ENCODE data around the gene ACP1. TPM values are rescaled to one million over a fixed set of nuclear protein-coding genes. Genes with fewer than 3 reads are reported as not detected.

The ACP1 gene
- total RNA-seq, 2 experiments from 2014 or later: 121 to 127 TPM

- Mint-ChIP-seq H3K36me3 (peaks cover 11% of the 10 kb centered on the region), H3K9me3 (peaks cover 13% of the 10 kb centered on the region), H3K4me1 (ENCODE audit: low read depth) (peaks cover 17% of the 10 kb centered on the region), H3K4me3 (no peak overlapping the region), H3K27me3 (peaks cover 26% of the 10 kb centered on the region), H3K27ac (no peak overlapping the region)
- intact Hi-C loops (cut with micrococcal nuclease): no loop called here
- no peak for DNase-seq
- CTCF ChIA-PET: no interaction called here
- POLR2A ChIA-PET: no interaction called here
These were observed 57.6 kb downstream of the ACP1 start for GRCh38 chr2:322326-322725.

- peaks cover 28% of the 10 kb centered on the region for H3K27me3 Mint-ChIP-seq
- peaks cover 20% of the 10 kb centered on the region for H3K9me3 Mint-ChIP-seq
- ChIA-PET POLR2A (no interaction called here), CTCF (no interaction called here)
- DNase-seq: no peak
- intact Hi-C loops (cut with micrococcal nuclease): no loop called here
- no peak overlapping the region for H3K27ac Mint-ChIP-seq
- H3K4me3 Mint-ChIP-seq: no peak overlapping the region
- H3K4me1 Mint-ChIP-seq (ENCODE audit: low read depth): peaks cover 11% of the 10 kb centered on the region
- H3K36me3 Mint-ChIP-seq: peaks cover 14% of the 10 kb centered on the region
These were observed 58.3 kb downstream of the ACP1 start for GRCh38 chr2:323035-323434.

Other genes starting within 250 kb of the ACP1 start
- gene FAM110C, start 218.4 kb upstream of the ACP1 start, total RNA-seq: 1 to 10 TPM; 3.1 to 3.6 TPM
- gene SH3YL1, start 915 bp upstream of the ACP1 start, total RNA-seq: 10 to 100 TPM; 21.6 to 23.5 TPM
- not detected for gene ALKAL2, start 23.1 kb downstream of the ACP1 start, total RNA-seq

Measured in activated CD4-positive, alpha-beta memory T cell treated with anti-CD3 and anti-CD28 coated beads for 36 hours (primary cell).